B cell (primary cell): ENCODE measurements around the gene KLHL15. TPM values are rescaled to one million over a fixed set of nuclear protein-coding genes. Genes with fewer than 3 reads are reported as not detected.

ENCODE experiments used
- ATAC-seq: fragments of 200-7000 bp; cut with Tn5 transposase; one replicate; pipeline ENCODE4 v1.10.0; 2021; ENCODE audit warnings: low read depth, mild to moderate bottlenecking, moderate number of reproducible peaks, moderate library complexity
- CTCF ChIA-PET: fragments of 350-600 bp; sonication (Branson Sonifier 250); formaldehyde crosslinking; loops from one replicate; lab custom pipeline; 2021; ENCODE audit warnings: antibody characterized with exemption, inconsistent platforms; lab: Charles Lee
- POLR2A ChIA-PET: fragments of 350-600 bp; sonication (Branson Sonifier 250); formaldehyde crosslinking; loops from one replicate; lab custom pipeline; 2021; ENCODE audit warnings: antibody characterized with exemption; lab: Charles Lee
- DNase-seq: peaks from one replicate; pipeline ENCODE4 v3.0.0; 2013
- H2AFZ ChIP-seq: 2 replicates; pipeline ENCODE4 v1.6.1; 2012; ENCODE audit warnings: mild to moderate bottlenecking, low read depth, low read length; ENCODE audit not compliant: insufficient read depth, poor library complexity, severe bottlenecking
- H3K27ac ChIP-seq, 2 donors: 1 replicate in 1 of 2; 2 replicates in 1 of 2; pipeline ENCODE4 v1.5.1; 2012 to 2013; ENCODE audit warnings: low read length in 2 of 2, mild to moderate bottlenecking in 2 of 2, moderate library complexity in 1 of 2
- H3K27me3 ChIP-seq, 4 experiments: fragments of 200-600 bp in 1 of 4; sonication (generic) in 1 of 4; replicated peaks in 1 of 4; 1 replicate in 2 of 4; 2 replicates in 2 of 4; pipeline versions ENCODE4 v1.6.1 to v1.7.0; 2013 to 2016; ENCODE audit warnings: low read length in 3 of 4, mild to moderate bottlenecking in 2 of 4, mixed read lengths in 1 of 4, moderate library complexity in 1 of 4; ENCODE audit not compliant: insufficient read depth in 4 of 4, control insufficient read depth in 3 of 4; ENCODE audit errors: control extremely low read depth in 1 of 4
- H3K36me3 ChIP-seq, 2 experiments: replicated peaks in 1 of 2; 1 replicate in 1 of 2; 2 replicates in 1 of 2; pipeline versions ENCODE4 v1.6.1 to v1.7.1; 2013; ENCODE audit warnings: low read length in 1 of 2; ENCODE audit not compliant: insufficient read depth in 2 of 2, control insufficient read depth in 1 of 2; ENCODE audit errors: control extremely low read depth in 1 of 2, extremely low read depth in 1 of 2
- H3K4me1 ChIP-seq, 2 donors: fragments of 200-600 bp in 1 of 2; sonication (generic) in 1 of 2; 1 replicate in 1 of 2; 2 replicates in 1 of 2; pipeline versions ENCODE4 v1.5.1 to v1.6.1; 2013 to 2017; ENCODE audit warnings: low read length in 2 of 2; ENCODE audit not compliant: control insufficient read depth in 2 of 2, insufficient read depth in 2 of 2
- H3K4me2 ChIP-seq: replicated peaks from 2 replicates; pipeline ENCODE3; 2012; ENCODE audit warnings: mild to moderate bottlenecking, low read depth, low read length; ENCODE audit not compliant: poor library complexity, severe bottlenecking
- H3K4me3 ChIP-seq, 5 experiments: fragments of 200-600 bp in 1 of 5; sonication (generic) in 1 of 5; 1 replicate in 3 of 5; 2 replicates in 2 of 5; pipeline versions ENCODE4 v1.5.1 to v1.7.0; 2011 to 2016; ENCODE audit warnings: low read length in 4 of 5, mild to moderate bottlenecking in 4 of 5, low read depth in 2 of 5, control low read depth in 1 of 5, moderate library complexity in 1 of 5; ENCODE audit not compliant: insufficient read depth in 1 of 5; ENCODE audit errors: control extremely low read depth in 1 of 5, extremely low read depth in 1 of 5
- H3K79me2 ChIP-seq: fragments of 200-600 bp; sonication (generic); one replicate; pipeline ENCODE4 v1.6.0; 2016; ENCODE audit warnings: low read length; ENCODE audit not compliant: control insufficient read depth, insufficient read depth
- H3K9ac ChIP-seq: fragments of 200-600 bp; sonication (generic); 2 replicates; pipeline ENCODE4 v1.6.1; 2017; ENCODE audit warnings: mild to moderate bottlenecking, low read length, moderate library complexity
- H3K9me3 ChIP-seq, 3 donors: one replicate each; pipeline versions ENCODE4 v1.6.1 to v1.7.1; 2013; ENCODE audit warnings: low read length in 2 of 3; ENCODE audit not compliant: control insufficient read depth in 2 of 3, insufficient read depth in 1 of 3; ENCODE audit errors: control extremely low read depth in 1 of 3
- H4K20me1 ChIP-seq: 2 replicates; pipeline ENCODE4 v1.6.0; 2012; ENCODE audit warnings: mild to moderate bottlenecking, low read length; ENCODE audit not compliant: insufficient read depth, control insufficient read depth, poor library complexity, severe bottlenecking
- H3K27ac Mint-ChIP-seq: one replicate; pipeline ENCODE4 v1.8.0; 2021; ENCODE audit warnings: mixed read lengths
- H3K27me3 Mint-ChIP-seq: one replicate; pipeline ENCODE4 v1.8.0; 2021; ENCODE audit warnings: mixed read lengths
- H3K4me1 Mint-ChIP-seq: one replicate; pipeline ENCODE4 v1.8.0; 2021; ENCODE audit warnings: mixed read lengths
- H3K4me3 Mint-ChIP-seq: one replicate; pipeline ENCODE4 v1.8.0; 2021; ENCODE audit warnings: mixed read lengths
- H3K9me3 Mint-ChIP-seq: one replicate; pipeline ENCODE4 v1.8.0; 2022; ENCODE audit warnings: mixed read lengths; ENCODE audit not compliant: insufficient read depth
- CTCF ChIP-seq: fragments of 200-600 bp; IDR thresholded peaks from one replicate; pipeline ENCODE4 v1.8.0; 2022; ENCODE audit warnings: antibody characterized with exemption, mild to moderate bottlenecking
- EZH2 ChIP-seq: IDR thresholded peaks from 2 replicates; pipeline ENCODE4 v1.6.1; 2012; ENCODE audit warnings: borderline replicate concordance, low read depth, mild to moderate bottlenecking, moderate library complexity, low read length; ENCODE audit not compliant: insufficient read depth, poor library complexity, severe bottlenecking
- WGBS: methylation state at CpG from one replicate; pipeline ENCODE4 v1.1.5; 2013; ENCODE audit warnings: missing lambda C conversion rate; ENCODE audit not compliant: insufficient coverage; 5-methylcytosine and 5-hydroxymethylcytosine counted together
- intact Hi-C: fragments of 100-400 bp; cut with micrococcal nuclease; formaldehyde crosslinking; loops from one replicate; pipeline ENCODE4 v1.10.0; 2022
- polyA plus RNA-seq: library from polyadenylated mRNA; depleted of rRNA; stranded (reverse); fragments of >200 nt; gene quantifications from 2 replicates; pipeline ENCODE4 v1.2.3, GENCODE V29; 2012
- total RNA-seq, 2 donors: library from RNA; stranded (reverse); fragments of 120-200 nt in 1 of 2; gene quantifications; 1 replicate in 1 of 2; 2 replicates in 1 of 2; pipeline versions ENCODE4 v1.2.3 to v1.2.4, GENCODE V29; 2013 to 2022

KLHL15 gene
- total and polyA plus RNA-seq, 2 donors (not counting 1 experiment from before 2014, with no cell fraction given) = 5.4 to 8.2 TPM

- Histone ChIP-seq H3K9ac (no peak overlapping the region), H3K4me3 (no peak overlapping the region), H3K4me1 (no peaks in the 10 kb centered on the region), H4K20me1 (no peaks in the 10 kb centered on the region), H3K4me2 (no peak overlapping the region), H3K9me3 (no peaks in the 10 kb centered on the region), H3K36me3 (no peaks in the 10 kb centered on the region), H3K27ac (no peak overlapping the region), H2AFZ (no peak overlapping the region), H3K79me2 (no peaks in the 10 kb centered on the region), H3K27me3 (no peaks in the 10 kb centered on the region)
- Mint-ChIP-seq H3K27me3 (no peaks in the 10 kb centered on the region), H3K9me3 (no peaks in the 10 kb centered on the region), H3K4me1 (peaks cover 2% of the 10 kb centered on the region), H3K4me3 (no peak overlapping the region), H3K27ac (no peak overlapping the region)
- POLR2A ChIA-PET = no interaction called here
- CTCF ChIA-PET = no interaction called here
- WGBS = no CpG with 5 or more reads among the region's 1 CpG
- TF ChIP-seq CTCF (no peak), EZH2 (no peak)
- intact Hi-C loops = no loop called here
- ATAC-seq (no peak), DNase-seq (no peak)
These were observed 90.8 kb downstream of the KLHL15 start for GRCh38 chrX:23936180-23936579.

GRCh38 chrX:23935106-23935505 is 91.9 kb downstream of the KLHL15 start:
- Histone ChIP-seq H3K9me3 (no peaks in the 10 kb centered on the region), H3K4me3 (no peak overlapping the region), H2AFZ (no peak overlapping the region), H3K27ac (no peak overlapping the region), H3K36me3 (no peaks in the 10 kb centered on the region), H4K20me1 (no peaks in the 10 kb centered on the region), H3K4me1 (no peaks in the 10 kb centered on the region), H3K27me3 (no peaks in the 10 kb centered on the region), H3K79me2 (no peaks in the 10 kb centered on the region), H3K9ac (no peak overlapping the region), H3K4me2 (no peak overlapping the region)
- DNase-seq = no peak
- H3K27ac Mint-ChIP-seq = no peak overlapping the region
- ATAC-seq = no peak
- H3K27me3 Mint-ChIP-seq = no peaks in the 10 kb centered on the region
- 100% methylated on average over 2 of the region's 11 CpGs for WGBS
- CTCF ChIA-PET = no interaction called here
- intact Hi-C loops = no loop called here
- no peak overlapping the region for H3K4me3 Mint-ChIP-seq
- TF ChIP-seq EZH2 (no peak), CTCF (no peak)
- POLR2A ChIA-PET = no interaction called here
- H3K4me1 Mint-ChIP-seq = peaks cover 5% of the 10 kb centered on the region
- no peaks in the 10 kb centered on the region for H3K9me3 Mint-ChIP-seq

Other genes starting within 250 kb of the KLHL15 start
- 162 and 172 TPM in 2 replicates for gene SAT1, start 244.0 kb downstream of the KLHL15 start, total RNA-seq
- gene SAT1, start 244.0 kb downstream of the KLHL15 start, polyA plus RNA-seq = 479 and 961 TPM in 2 replicates
- gene APOO, start 119.2 kb downstream of the KLHL15 start, total RNA-seq = 7.2 and 11.7 TPM in 2 replicates
- 3.5 and 4.7 TPM in 2 replicates for gene APOO, start 119.2 kb downstream of the KLHL15 start, polyA plus RNA-seq
- not detected in 2 replicates for gene CXorf58, start 119.2 kb downstream of the KLHL15 start, total RNA-seq
- 0.07 and 0.09 TPM in 2 replicates for gene CXorf58, start 119.2 kb downstream of the KLHL15 start, polyA plus RNA-seq
- 260 and 272 TPM in 2 replicates for gene EIF2S3, start 27.8 kb upstream of the KLHL15 start, total RNA-seq
- 125 and 126 TPM in 2 replicates for gene EIF2S3, start 27.8 kb upstream of the KLHL15 start, polyA plus RNA-seq
- gene ZFX, start 122.5 kb upstream of the KLHL15 start, total RNA-seq = 81.8 and 85.7 TPM in 2 replicates
- gene ZFX, start 122.5 kb upstream of the KLHL15 start, polyA plus RNA-seq = 31.3 and 74.6 TPM in 2 replicates